HUDEP-2 (cell line): ENCODE data around the gene TUBB2B.
"Not testable (repeated sequence)": the region's sequence is repeated elsewhere in the genome, so short reads cannot be mapped to it uniquely, and the experiment has no call there.

Experiments
- DNase-seq, 76 experiments: peaks; one replicate each; lab custom pipeline; 2025; ENCODE audit not compliant: unreplicated experiment in 76 of 76; lab: John Stamatoyannopoulos, UW

Gene TUBB2B

DNA sequence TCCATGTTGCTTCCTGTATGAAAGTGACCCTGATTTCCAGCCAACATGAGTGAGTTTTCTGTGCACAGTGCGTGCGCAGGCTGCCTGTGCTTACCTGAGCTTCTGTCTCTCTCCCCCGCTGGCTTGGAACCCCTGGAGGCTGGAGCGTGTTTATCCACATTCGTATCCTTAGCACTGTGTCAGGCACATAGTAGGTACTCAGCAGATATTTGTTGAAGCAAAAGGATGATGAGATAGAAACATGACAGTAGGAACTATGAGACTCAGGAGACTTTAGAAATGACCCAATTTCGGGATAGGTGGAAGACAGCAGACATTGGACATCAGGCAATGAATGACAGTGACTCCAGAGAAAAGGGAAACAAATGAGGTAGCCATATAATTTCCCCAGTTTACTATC, 15.2 kb downstream of the TUBB2B start:
- no peak for DNase-seq

DNA sequence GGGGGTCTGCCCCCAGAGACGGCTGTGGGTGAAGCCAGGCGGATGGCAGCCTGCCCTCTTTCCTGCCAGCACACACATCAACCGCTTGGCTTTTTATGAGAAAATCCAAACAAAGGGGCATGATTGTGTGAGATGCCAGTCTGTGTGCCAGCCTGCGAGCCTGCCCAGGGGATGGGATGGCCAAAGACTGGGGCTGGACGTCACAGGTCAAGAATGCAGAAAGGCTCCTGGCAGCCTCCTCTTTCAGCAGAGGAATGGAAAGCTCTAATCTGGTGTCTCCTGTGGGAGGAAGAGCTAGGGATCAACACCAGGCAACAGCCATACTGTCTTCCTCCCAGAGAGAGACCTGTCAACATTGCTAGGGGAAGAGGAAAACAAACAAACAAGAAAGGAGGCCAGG, 15.8 kb downstream of the TUBB2B start:
- DNase-seq: no peak

DNA sequence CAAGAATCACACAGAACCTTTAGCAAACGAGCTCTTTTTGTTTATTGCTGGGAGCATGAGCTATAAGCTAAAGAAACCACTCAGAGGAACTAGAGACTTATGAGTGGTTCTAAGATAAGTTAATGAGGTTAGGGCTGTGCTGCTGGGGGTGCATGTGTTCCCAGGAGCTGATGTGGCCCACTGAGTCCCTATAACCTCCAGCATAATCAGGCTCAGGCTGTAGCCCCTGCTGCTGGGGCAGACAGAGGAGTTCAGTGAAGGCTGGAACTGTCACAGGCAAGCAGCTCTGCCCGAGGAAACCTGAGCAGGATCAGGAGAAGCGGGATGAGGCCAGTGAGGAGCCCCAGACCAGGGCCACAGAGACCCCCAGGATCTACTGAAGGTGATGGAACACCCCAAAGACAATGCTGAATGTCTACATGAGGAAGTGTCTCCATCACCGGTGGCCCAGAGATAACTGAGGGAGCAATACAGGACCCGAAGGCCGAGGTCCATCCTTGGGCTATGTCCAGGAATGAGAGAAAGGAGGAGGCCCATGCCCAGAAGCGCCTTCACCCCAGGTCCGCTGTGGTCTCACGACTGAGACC, 17.3 kb downstream of the TUBB2B start:
- DNase-seq: peak in 1 of 76 experiments; percentile 37

DNA sequence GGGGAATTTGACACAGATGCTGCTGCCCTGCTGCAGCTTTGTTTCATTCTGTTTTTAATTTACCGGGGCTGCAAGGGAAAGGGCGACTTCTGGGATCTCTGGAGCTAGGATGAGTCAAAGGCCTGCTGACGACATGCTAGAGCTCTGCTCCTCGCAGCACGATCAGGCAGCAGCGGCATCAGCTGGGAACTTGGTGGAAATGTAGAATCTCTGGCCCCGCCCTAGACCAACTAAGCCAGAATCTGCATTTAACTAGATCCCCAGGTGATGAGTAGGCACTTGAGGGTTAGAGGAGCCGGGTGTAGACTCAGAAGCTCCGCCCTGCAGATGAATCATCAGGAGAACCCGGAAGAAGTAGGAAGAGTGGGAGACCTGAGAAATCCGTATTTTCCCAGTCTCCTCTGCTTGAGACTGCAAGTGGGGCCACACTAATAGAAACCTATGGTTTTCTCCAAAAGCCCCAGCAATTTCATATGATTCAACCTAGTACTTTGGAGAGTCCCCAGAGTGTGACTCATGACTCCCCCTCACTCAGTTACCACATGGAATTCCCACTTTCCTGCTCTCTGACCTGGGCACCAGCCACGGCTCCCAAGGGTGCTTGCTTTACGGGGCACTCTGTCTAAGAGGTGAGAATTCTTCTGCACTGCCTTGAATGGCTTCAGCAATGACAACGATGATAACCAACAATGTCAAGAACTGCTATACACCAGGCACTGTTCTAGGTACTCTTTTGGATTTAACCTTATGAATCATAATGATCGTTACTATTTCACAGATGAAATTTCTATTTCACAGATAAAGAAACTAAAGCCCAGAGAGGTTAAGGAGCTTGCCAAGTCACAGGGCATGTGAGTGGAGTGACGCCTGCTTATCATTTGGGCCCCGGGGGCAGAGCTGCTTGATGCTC, 18.1 kb downstream of the TUBB2B start:
- peak in 60 of 76 experiments; percentile 20 to 87 (median 54) for DNase-seq

DNA sequence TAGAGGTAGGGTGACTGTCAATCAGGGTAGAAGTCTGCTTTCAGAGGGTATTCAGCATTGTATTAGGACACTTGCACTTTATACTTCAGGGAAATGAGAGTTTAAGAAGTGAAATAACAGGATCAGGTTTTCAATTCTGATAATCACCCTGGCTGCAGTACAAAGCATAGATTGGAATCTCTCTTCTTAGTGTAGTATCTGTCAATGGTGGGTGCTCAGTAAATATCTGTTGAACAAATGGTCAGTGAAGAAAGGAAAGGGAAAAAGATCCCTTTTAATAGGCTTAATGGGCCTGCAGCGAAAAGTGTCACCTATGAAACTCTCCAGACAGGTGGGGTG, 18.7 kb downstream of the TUBB2B start:
- DNase-seq: no peak

DNA sequence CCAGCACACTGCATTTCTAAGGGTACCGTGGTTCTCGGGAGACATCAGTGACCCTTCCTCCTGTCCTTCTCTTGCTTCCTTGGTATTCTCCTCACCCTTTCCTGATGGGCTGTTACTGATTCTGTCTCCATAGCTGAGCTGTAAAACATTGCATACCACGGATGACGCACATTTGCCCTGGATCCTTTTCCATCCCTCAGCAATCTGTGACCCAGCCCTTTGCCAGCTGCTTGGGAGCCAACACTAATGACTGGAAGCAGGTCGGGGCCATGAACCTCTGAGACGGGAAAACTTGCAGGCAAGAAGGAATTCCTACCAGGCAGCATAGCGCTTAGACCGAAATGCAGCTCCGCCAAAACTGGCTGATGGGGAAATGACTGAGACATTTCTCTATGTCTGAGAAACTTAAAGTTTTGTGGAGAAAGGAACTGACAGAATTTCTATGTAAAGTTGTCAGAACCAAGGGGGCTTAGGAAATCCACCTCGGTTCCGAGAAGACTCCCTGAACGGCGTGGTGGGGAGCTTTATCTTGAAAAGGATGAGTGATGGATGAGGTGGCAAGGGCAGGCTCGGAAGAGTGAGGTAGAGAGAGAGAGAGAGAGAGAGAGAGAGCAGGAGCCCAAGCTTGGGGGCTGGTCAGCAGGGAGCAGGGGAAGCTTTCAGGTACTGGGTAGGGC, 19.2 kb downstream of the TUBB2B start:
- DNase-seq: no peak

DNA sequence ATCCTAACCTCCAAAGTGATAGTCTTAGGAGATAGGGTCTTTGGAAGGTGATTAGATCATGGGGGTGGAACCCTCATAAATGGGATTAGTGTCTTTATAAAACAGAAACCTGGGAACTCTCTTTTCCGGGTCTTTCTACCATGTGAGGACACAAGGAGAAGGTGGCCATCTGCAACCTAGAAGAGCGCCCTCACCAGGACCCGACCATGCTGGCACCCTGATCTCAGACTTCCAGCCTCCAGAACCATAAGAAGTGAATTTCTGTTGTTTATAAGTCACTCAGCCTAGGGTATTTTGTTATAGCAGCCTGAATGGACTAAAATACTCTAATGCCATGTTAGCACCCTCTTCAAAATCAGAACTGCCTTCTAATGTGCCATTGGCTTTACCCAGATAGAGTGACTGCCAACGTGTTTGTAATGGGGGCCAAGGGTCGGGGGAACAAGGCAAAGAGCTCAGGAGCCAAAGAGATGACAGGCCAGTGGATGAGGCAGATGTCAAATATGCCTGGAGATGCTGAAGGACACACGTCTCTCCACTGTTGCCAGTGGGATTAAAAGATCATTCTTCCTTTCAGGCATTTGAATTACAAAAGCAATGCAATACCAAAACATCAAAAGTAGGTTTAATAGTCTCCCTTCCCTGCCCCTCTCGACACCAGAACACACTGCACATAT, 21.0 kb downstream of the TUBB2B start:
- no peak for DNase-seq

DNA sequence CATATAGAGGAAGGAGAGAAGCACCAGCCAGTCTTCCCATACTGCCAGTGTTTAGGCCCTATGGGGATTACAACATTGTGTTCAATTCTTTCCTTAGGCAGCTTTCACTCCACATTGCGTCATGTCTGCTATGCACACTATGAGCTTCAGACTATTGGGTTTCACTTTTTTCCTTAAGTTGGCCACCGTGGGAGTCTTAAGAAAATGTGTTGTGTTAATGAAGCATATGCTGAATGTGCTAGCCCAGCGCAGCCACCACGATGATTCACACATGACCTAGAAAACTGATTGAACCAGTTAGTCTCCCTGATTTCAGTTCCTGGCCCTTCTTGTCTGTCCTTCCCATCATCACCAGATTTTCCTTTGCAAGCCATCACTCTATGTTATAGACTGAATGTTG, 21.5 kb downstream of the TUBB2B start:
- peak in 1 of 76 experiments; percentile 21 for DNase-seq

DNA sequence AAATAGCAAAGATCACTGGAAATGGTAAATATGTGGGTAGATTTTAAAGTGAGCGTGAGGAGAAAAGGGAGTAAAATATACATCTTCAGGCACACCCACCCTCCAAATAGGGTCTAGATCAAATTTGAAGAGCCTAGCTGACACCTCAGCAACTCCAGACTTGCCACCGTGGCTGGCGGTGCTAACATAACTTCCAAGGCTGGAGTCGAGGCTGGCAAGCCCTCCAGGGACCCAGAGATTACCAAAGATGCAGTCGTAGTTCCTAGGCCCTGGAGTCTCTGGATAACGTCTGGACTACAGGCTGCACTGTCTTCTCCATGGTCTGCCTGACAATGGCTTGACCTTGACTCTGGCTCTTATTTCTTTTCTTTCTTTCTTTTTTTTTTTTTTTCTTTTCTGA, 22.5 kb downstream of the TUBB2B start:
- DNase-seq: no peak

DNA sequence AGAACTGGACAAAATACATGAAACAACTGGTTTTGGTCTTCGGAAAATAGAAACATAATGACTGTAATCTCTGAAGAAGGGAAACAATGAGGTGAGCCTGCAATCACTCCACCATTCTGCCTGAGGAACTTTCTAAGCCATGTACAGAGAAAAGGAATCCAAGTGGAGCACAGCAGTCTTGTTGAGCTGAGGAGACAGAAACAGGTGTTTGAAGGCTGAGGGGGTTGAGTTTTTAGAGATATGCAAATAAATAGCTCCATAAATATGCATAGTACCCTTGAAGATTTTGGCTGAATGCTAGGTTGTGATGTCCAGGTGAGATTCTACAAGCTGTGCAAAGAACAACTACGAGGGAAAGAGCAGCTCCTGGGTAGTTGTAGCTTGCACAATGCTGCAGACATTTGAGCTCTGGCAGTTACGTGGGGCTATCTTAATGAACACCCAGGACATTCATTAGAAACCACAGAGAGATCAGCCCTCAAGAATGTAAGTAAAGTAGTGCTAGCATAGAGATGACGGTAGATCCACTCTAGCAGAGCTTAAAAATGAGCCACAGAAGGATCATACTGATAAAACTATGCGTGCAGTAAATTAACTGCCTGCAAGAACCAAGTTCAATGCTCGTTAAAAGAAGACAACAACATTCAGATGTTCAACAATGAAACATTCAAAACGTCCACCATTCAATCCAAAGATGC, 24.3 kb downstream of the TUBB2B start:
- peak in 35 of 76 experiments; percentile 10 to 85 (median 52) for DNase-seq

DNA sequence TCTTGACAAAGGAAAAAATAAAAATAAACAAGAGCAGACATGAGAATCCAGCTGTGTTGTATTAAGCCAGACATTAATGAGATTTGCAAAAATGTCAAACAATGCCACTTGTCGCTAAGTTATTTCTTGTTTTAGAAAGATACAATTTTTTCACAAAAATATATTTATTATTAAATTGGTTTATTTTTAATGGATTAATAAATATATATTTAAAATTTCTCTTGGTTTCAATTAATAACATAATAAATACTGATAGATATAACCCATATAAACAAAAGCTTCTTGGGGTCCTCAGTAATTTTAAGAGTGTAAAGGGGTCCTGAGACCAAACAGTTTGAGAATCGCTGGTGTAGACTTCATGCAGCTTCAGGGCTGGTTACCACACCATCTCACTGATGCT, 26.1 kb downstream of the TUBB2B start:
- DNase-seq: no peak

DNA sequence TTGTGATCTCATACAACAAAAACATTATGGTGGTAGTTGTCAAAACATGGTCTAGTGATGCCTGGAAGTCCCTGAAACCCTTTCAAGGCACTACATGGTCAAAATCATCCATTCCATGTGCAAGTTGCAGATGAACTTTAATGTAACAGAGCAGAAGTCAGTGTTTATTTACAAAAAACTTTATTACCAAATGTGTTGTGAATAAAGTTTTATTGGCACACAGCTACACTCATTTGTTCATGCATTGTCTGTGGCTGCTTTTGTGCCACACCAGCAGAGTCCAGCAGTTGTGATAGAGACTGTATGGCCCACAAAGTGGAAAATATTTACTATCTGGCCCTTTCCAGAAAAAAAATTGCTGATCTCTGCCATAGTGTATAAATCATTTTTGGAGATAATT, 26.8 kb downstream of the TUBB2B start:
- no peak for DNase-seq

DNA sequence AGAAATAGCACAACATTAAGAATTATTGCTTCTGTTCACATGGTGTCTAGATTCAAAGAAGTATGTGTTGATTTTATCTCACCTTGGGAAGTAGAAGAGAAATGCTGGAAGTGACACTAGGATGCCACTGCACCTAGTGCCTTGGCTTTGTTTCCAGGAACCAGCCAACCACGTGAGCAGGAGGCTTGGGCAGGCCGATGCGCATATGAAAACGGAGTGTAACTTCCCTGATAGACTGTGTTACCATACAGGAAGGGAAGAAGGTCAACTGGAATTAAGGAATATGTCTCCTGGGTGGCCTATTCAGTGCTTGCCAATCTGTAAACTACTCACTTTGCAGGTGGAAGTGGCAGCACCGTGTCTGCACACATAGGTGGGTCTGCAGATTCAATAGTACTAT, 28.1 kb downstream of the TUBB2B start:
- no peak for DNase-seq

DNA sequence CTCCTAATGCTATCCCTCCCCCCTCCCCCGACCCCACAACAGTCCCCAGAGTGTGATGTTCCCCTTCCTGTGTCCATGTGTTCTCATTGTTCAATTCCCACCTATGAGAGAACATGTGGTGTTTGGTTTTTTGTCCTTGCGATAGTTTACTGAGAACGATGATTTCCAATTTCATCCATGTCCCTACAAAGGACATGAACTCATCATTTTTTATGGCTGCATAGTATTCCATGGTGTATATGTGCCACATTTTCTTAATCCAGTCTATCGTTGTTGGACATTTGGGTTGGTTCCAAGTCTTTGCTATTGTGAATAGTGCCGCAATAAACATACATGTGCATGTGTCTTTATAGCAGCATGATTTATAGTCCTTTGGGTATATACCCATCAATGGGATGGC, 29.7 kb downstream of the TUBB2B start:
- DNase-seq: not testable (repeated sequence)

DNA sequence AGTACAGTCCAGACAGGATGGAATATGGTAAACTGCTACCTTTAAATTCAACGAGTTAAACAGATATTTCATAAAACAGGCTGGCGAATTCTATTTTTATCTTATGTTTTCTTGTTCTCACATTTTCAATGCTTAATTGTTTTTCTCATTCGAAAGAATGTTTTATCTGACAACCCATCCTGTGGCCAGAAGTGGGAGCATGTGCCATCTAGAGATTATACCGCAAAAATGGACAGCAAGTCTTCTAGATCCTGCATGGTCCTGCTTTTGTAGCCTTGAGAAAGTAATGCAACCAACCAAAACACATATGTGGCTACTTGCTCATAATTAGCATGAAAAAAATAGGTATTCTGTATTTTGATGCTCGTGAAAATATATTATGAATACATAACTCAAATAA, 30.7 kb downstream of the TUBB2B start:
- peak in 20 of 76 experiments; percentile 10 to 71 (median 38) for DNase-seq

DNA sequence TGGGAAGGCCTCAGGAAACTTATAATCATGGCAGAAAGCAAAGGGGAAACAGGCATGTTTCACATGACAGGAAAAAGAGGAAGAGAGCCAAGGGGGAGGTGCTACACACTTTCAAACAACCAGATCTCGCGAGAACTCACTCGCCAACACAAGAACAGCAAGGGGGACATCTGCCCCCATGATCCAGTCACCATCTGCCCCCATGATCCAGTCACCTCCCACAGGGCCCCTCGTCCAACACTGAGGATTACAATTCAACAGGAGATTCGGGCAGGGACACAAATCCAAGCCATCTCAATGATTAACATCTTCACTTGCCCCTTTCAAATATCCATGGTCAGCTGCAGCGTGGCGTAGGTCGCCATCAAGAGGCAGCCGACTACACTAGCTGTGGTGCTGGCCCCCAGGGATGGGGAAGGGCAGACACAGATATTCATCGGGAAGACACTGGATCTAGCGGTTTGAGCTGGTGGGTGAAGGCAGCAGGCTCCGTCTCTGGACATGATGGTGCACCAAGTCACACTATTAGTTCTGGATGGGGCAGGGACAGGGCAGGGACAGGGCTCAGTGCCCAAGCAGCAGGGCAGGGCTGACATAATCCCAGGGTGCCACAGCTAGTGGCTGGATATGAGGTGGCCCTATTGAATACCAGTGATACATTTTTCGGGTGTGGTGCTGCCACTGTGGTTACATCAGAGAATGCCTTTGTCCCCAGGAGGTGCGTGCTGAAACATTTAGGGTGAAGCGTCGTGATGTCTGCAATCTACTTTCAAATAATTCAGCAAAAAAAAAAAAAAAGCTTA, 31.6 kb downstream of the TUBB2B start:
- peak in 9 of 76 experiments; percentile 10 to 39 (median 25) for DNase-seq

DNA sequence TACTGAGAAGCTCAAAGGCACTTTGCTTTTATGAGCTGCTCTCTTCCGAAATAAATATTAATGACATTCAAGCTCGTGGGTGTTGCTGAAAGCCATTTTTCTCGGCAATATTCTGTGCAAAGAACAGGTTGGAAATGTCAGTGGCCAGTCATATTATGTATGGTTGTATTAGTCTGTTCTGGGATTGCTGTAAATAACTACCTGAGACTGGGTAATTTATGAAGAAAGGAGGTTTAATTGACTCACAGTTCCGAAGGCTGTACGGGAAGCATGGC, 32.1 kb downstream of the TUBB2B start:
- no peak for DNase-seq

DNA sequence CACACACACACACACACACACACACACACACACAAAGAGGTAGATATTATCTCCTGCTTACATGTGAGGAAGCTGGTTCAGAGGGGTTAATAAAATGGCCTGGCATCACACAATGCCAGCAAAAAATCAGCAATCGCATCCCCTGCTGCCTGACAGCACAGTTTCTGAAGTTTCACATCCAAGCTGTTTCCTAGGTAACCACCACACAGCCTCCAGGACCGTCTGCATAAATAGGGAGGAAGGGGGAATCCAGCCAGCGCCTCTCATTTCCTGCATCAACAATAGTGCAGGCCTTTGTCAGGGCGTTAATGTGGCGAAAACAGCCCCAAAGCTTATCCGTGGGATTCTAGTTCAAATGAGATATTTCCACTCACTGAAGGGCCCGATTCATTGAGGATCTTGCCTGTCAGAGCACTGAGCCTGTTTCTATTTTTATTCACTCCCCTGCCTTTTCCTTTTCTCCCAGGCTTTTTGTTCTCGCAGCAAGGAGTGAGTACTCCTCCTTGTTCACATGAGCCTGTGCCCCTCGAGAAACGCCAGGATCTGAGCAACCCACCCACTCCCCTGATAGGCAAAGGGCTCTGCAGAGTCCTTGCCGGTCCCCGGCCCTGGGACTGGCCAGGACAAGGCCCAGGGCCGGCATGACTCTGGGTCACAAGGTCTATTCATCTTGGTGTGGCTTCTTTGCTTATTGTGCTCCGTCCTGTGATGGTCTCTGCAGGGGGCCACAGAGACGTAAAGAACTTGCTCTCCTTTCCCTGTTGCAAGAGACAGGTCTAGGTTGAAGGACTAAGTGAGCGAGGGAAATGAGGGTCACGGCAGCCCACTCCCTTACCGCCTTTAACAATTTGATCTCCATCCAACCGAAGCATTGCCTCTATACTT, 32.7 kb downstream of the TUBB2B start:
- DNase-seq: no peak
